GM21723 (cell line): ENCODE measurements around the gene GATAD2B.
A peak's percentile ranks its signal among the peaks of the same experiment; 100 is the strongest.

Experiments
- ATAC-seq: cut with Tn5 transposase; IDR thresholded peaks from one replicate; pipeline ENCODE4 v1.9.1; 2021; ENCODE audit warnings: mild to moderate bottlenecking, moderate library complexity; ENCODE audit not compliant: unreplicated experiment

The GATAD2B gene

DNA sequence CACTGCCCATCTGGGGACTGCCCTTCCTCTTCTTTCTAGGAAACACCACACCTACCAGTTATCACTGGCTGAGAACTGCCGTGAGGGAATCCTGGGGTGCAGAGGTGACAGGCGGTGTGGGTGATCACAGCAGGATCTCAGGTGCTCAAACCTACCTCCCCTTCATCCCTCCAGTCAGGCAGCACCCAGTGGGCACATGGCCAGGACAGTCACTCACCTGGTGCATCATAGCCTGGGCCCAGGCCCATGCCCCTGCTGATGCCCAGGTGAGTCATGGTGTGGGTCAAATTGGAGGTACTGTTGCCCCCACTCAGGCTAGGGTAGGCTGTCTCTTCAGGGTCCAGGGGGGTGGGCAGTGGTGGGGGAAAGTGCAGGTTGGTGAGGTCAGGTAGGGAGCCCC, 29.0 kb upstream of the GATAD2B start:
- ATAC-seq = no peak

DNA sequence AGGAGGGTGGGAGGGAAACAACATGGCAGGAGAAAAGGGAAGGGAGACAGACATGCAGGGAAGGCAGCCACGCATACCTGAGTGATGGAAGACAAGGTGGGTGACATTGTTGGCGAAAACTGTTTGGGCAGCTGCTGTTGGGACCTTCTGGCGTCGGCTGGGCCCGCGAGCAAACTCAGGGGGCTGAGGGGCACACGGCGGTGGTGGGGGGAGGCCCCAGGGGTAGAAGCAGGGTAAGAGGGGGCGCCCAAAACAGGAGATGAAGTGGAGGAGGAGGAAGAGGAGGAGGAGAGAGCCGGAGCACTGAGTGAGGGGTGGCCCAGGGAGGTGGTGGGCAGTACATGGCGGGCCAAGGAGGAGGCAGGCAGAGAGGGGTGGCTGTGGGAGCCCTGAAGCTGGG, 28.4 kb upstream of the GATAD2B start:
- no peak for ATAC-seq

DNA sequence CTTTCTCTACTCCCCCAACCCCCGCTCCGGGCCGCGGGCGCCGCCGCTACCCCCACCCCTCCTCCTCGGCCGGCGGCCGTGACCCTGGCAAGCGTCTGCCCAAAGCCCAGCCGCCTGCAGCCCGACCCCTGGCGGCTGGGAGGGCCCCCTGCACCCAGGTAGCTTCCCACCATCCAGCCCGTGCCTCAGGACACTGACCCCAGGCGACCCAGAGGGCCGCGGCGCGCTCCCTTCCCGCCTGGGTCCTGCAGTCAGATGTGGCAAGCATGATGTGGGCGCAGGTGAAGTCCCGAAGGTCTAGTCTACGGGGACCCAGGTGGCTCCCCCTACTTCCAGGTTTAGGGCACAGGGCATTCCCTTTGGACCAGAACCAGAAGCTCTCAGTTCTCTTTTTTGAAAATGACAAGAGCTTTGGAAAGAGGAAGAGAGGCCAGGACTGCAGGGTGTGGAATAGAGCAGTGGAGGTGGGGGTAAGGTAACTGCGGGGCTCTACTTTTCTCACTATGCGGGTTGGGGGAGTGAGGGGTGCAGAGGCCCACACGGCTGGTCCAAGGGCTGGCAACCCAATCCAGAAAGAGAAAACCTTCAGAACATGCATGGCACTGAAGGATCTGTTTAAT, 24.0 kb upstream of the GATAD2B start, which contains the start of gene DENND4B:
Gene DENND4B, minus strand, starts transcription at position 97 of the 620 bp plus-strand sequence. CDS start 2,344 bp downstream, outside the sequence.
- ATAC-seq = peak; percentile 73

DNA sequence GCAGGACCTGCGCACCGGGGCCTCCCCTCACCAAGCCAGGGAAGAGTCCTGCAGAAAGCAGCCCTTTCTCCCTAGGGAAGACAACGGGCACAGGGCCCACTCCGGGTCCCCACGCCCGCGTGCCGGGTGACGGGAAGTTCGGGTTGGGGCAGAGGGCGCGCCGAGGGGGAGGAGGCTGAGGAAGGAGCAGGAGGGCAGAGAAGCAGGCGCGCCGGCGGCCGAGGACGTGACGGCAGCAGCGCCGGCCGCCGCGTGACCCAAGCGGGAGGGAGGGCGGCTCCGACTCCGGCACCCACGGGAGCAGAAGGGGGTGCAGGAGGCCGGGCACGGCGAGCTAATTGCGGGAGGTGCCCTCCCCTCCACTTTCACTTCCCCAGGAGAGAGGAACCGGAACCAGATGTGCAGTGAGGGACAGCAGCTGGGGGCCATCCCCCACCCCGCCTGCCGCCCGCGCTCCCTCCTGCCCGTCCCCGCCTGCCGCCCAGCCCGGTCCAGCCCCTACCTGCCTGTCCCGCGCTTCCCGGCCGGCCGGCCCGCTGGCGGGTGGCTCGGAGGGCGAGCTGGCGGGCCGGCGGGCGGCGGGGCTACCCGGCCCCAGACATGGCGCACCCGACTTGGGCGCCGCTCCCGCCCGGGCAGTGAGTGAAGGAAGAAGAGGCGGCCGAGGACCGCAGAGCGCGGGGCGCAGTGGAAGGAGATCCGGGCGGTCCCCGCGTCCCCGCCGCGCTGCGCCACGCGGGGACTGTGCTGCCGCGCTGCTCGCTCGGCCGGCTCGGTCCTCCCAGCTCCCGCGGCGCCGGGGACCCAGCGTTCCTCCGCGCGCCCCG, 23.2 kb upstream of the GATAD2B start:
- peak; percentile 73 for ATAC-seq

DNA sequence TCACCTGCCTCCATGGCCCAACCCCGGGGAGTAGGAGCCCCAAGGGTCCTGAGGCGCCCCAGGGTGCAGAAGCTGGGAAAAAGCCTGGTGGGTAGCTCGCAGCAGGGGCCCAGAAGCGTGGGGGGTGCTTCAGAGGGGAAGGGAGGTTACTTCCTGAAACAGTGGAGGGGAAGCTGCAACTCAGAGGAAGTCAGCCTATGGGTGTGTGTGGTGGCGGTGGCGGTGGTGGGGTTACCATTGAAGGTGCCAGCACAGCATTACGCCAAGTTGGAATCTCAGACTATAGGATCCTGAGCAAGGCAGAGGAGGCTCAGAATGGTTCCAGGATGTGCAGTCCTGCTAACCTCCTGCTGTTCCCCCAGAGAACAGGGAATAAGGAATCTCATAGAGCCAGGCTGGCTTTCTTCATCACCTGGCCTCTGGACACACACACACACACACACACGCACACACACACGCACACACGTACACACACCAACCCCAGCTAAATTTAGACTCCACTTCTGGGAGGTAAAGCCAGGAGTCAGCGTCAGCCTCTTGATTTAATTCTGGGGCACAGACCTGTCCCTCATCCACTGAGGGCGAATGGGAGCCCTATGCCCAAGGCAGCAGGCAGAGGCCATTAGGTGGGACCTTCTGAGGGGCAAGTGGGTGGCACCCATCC, 22.5 kb upstream of the GATAD2B start:
- peak; percentile 11 for ATAC-seq

DNA sequence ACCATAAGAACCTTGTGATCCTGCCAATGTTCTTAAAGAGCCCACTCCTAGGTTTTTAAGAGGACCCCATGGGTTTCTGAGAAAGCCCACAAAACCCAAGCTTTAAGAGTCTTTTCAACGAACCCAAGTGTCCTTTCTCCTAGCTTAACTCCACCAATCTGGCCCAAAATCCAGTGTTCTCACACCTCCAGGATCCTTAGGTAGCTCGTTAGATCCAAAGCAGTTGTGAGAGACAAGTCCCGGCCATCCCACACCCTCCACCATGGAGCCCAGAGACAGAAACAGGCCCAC, 22.0 kb upstream of the GATAD2B start:
- ATAC-seq = no peak

DNA sequence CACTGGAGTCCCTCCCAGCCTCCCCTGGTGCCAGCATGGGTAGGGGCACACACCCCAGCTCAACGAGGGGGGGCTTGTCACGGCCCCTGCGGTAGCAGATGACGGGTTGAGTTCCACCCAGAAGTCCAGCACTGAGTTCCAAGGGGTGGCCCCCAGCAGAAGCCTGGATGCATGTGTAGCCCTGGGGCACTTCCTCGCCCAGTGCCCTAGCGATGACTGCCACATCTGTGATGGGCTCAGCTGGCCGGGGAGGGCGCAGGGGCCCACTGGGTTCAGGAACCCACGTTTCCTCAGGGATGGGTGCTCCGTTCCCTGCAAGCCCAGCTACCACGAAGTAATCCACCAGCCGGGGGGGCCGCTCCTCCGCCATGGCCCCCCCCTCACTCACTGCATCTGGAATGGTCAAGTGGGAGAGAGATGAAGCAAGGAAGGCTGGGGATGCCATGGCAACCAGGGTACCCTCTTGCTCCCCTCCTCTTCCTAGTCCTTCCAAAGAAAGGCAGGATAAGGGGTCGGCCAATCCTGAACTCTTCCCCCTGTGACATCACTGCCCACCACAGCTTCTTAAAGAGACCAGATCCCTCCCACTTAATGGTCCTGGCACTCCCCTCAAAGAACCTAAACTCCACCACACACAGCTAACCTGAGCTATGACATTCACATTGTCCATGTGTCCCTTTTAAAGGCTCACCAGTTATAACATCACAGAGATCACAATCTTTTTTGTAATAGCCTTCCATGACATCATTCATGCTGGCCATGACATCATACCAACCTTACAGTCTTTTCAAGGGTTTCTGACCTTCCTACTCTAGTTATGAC, 21.4 kb upstream of the GATAD2B start:
- no peak for ATAC-seq

DNA sequence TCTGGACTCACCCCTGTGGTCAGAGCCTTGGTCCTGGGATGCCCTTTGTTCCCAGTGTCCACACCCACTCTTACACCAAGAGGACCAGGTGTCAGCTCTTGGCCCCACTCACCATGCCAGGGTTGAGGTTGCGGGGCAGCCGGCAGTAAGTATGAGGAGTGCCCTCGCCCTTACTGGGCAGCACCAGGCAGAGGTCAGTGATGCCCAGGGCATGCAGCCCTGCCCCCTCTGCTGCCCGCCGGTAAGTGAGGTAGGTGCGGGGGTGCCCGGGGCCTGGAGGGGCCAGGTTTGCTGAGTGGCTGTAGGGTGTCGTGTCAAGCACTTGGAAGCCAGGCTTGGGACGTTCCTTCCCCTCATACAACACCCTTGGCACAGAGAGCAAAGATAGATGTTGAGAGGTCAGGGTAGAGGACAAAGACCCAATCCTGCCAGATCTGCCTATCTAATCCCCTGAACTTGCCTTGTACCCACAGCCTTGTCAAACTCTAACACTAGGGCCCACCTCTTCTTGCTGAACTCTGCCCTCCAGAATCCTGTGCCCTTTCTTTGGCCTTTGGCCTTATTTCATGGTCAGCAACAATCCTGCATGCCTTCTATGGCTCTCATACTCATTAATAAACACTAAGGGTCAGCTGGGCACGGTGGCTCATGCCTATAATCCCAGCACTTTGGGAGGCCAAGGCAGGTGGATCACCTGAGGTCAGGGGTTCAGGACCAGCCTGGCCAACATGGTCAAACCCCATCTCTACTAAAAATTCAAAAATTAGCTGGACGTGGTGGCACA, 20.2 kb upstream of the GATAD2B start:
- no peak for ATAC-seq

DNA sequence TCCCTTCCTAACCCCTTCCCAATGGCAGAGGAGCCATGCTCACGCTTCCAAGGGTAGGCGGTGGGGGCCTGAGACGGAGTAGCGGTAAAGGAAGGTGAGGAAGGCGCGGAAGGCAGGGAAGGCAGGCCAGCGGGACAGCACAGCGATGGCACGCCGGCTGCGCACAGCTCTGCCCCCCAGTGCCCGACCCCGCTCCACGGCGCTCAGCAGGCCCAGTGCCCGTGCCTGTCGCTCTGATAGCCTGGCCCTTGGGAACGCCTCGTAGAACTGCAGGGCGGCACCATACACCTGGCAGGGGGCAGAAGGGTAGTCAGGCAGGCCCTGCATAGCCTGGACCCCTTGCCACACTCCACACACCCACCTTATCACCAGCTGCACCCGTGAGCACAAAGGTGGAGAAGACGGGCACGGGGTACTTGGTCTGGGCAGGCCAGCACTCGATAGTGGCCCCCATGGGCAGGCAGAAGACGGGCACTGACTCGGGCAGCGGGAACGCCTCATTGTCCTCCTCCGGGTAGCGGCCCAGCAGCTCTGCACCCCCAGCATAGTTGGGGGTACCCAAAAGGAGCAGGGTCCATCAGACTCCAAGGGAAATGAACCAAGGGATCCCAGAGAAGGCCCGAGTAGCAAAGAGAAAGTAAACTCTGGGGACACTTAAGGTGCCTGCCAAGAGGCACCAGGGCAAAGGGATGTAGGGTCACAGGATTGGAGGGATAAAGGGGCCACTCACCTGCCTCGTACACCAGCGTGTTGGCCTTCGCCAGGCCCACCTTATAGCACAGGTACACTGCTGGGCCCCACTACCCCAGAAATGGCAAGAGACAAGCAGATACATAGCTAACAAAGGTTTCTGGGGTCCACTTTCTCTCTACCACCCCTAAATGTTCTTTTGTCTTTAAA, 19.3 kb upstream of the GATAD2B start:
- ATAC-seq = no peak

DNA sequence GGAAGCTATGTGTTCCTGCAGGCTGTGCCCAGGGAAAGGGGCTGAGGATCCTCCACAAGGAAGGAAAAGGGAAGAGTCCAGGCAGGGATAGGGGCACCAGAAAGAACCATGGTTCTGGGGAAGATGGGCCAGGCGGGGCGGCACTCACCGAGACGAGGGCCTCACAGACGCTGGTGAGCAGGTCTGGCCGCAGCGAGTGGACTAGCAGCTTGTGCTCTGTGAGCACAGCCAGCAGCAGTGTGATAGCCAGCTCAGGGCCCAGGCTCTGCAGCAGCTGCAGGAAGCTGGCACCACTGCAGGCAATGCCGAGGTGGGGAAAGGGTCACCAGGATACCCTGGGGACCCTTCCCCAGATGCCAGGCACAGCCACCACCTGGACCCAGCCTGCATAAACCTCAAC, 18.0 kb upstream of the GATAD2B start:
- ATAC-seq = no peak

DNA sequence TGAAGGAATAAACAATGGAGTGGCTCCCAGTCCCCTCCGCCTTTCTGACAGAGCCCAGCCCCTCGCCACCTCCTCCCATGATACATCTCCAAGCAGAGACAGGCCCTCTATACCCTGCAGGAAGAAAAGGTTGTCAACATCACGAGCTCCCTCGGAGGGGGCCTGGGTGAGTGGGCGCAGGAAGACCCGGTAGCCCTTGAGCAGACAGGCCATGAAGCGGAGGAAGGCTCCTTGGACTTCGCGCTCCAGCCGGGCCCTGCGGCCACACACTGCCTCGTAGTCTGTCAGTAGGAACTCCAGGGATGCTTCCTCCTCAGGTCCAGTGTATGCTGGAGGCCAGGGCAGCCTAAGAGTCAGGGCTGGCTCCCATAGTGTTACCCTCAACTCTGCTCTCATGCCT, 16.7 kb upstream of the GATAD2B start:
- no peak for ATAC-seq

DNA sequence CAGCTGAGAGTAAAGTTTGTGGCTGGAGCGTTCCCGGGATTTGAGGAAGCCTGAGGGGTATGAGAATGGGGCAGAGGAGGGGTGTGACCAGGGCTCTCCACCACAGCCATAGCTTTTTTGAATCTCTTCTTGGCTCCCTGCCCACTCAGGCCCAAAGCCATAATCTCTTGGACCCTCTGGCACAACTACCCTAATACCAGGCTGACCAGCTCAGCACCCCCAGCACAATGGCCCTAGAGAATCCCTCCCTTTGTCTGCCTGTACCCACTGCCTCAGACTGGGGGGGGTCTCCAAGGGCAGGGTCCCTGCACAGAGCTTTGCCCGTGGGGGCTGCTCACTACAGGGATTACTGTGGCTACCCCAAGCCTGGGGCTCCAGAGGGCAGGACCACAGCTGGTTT, 16.2 kb upstream of the GATAD2B start:
- ATAC-seq = no peak

DNA sequence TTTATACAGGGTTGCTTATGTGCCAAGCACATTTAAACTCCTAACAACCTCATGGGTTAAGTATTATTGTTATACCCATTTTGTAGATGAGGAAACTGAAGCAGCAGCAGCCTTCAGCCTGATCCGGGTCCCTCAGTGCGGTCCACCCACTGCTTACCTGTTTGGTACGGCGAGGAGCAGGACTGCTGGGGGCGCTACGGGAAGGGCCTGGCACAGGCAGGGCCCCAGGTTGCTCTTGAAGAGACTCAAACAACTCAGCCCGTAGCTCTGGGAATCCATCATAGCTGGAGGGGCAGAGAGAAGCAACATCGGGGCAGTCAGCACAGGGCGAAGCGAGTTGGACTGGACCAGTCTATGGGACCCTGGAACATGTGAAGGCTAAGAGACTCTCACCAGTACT, 14.6 kb upstream of the GATAD2B start:
- no peak for ATAC-seq

DNA sequence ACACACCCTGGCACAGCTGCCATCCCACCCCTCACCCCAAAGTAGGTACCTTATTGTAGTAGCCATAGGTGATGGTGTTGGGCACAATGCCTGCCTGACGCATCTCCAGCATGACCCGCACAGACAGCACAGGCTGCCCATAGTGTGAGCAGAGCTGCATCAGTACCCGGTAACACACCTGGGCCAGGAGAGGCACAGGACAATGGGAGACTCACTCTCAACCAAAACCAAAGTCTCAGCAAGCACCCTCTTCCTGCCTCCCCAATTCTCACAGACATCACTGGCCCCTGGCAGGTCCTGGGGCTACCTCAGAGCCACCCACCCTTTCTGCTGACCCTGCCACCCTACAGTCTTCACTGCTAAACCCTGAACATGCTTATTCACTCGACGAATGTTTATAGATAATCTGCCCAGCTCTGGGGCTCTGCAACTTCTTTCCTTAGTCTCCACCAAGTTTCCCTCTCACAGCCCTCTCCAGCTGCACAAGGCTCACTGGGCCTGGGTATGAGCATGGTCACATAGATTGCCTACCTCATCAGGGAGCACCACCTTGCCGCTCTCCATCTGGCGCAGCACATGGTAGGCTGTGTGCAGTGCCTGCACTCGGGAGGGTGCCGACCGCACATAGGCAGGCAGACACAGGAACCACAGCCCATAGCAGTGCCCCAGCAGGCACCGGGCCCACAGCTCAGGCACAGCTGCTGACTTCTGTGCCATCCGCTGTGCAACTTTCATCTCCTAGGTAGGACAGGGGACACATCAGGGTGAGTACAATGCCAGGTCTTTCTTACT, 13.4 kb upstream of the GATAD2B start:
- no peak for ATAC-seq

DNA sequence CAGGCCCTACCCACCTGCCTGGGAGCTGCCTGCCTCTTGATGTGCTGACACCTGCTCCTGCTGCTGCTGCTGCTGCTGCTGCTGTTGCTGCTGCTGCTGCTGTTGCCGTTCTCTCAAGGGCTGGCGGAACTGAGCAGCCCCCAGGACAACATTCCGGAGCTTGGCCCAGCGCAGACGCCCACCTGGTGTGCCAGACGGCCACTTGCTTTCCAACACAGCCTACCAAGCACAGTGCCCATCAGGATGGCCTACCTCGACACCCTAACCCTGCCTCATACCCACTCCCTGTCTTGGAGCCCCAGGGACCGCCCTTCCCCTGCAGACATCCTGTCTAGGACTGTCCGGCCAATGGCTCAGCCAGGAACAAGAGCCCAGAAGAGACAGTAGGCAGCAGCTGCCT, 12.0 kb upstream of the GATAD2B start:
- no peak for ATAC-seq

DNA sequence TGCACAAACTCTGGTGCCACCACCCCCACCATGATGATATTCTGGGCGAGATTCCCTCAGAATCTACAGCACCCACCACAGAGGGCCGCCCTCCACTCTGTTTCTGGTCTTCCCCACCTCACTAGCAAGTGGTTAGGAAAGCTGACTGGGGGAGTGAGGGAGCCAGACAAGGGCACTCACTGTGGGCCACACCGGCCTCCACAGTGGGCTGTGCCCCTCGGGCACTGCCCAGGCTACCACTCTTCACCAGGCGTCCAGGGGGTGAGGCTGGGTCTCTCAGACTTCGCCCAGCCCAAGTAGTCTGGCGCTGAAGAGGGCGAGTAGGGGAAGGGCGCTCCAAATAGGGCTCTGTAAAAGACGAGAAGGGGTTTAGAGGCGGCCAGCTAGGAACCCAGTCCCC, 11.2 kb upstream of the GATAD2B start:
- no peak for ATAC-seq

DNA sequence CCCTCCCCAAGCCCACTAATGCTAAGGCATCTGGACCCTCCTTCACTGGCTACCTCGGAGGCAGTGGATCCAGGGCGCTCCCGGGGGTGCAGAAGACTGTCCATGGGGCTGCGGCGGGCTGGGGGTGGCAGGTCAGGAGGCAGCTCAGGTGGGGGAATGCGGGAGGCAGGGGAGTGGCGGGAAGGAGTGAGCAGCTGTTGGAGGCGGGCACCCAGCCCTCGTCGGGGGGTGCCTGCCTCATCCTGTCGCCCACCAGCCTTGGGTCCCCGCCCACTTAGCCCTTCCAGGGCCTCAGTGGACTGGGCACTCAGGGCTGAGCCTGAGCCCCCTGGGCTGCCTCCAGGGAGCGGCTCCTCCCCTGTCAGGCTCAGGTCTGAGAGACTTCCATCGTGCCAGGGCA, 10.7 kb upstream of the GATAD2B start:
- no peak for ATAC-seq
